Spleen (tissue), 11 donors: ENCODE results near the gene UTP11. TPM values are rescaled to one million over a fixed set of nuclear protein-coding genes. Genes with fewer than 3 reads are reported as not detected.

Experiments used
- DNase-seq: peaks from one replicate; pipeline ENCODE4 v3.0.0-alpha.2; 2020
- H3K27ac ChIP-seq, 8 donors: fragments of 200-600 bp; sonication (generic) in 7 of 8; 1 replicate in 4 of 8; 2 replicates in 4 of 8; pipeline versions ENCODE4 v1.5.0 to v1.8.0; 2016 to 2021; ENCODE audit warnings: inconsistent platforms in 4 of 8, mild to moderate bottlenecking in 4 of 8, moderate library complexity in 1 of 8
- H3K27me3 ChIP-seq, 7 donors: fragments of 200-600 bp; sonication (generic) in 6 of 7; replicated peaks in 1 of 7; 1 replicate in 4 of 7; 2 replicates in 3 of 7; pipeline versions ENCODE4 v1.5.0 to v1.8.0; 2016 to 2021; ENCODE audit warnings: inconsistent platforms in 3 of 7, mild to moderate bottlenecking in 1 of 7
- H3K36me3 ChIP-seq, 6 donors: fragments of 200-600 bp; sonication (generic) in 5 of 6; 1 replicate in 4 of 6; 2 replicates in 2 of 6; pipeline versions ENCODE4 v1.5.0 to v1.8.0; 2016 to 2021; ENCODE audit warnings: inconsistent platforms in 2 of 6
- H3K4me1 ChIP-seq, 6 donors: fragments of 200-600 bp; sonication (generic) in 5 of 6; 1 replicate in 3 of 6; 2 replicates in 3 of 6; pipeline versions ENCODE4 v1.5.0 to v1.8.0; 2016 to 2021; ENCODE audit warnings: inconsistent platforms in 3 of 6
- H3K4me3 ChIP-seq, 8 donors: fragments of 200-600 bp; sonication (generic) in 7 of 8; 1 replicate in 4 of 8; 2 replicates in 4 of 8; pipeline versions ENCODE4 v1.5.0 to v1.8.0; 2016 to 2021; ENCODE audit warnings: inconsistent platforms in 4 of 8, mild to moderate bottlenecking in 4 of 8, moderate library complexity in 2 of 8
- H3K9me3 ChIP-seq, 8 donors: fragments of 200-600 bp; sonication (generic) in 7 of 8; 1 replicate in 4 of 8; 2 replicates in 4 of 8; pipeline versions ENCODE4 v1.5.0 to v1.8.0; 2016 to 2021; ENCODE audit warnings: inconsistent platforms in 4 of 8
- CTCF ChIP-seq, 11 experiments: fragments of 200-600 bp in 7 of 11; fragments of 450-650 bp in 4 of 11; sonication (generic) in 4 of 11; IDR thresholded peaks in 8 of 11; conservative IDR thresholded peaks in 3 of 11; 1 replicate in 7 of 11; 2 replicates in 4 of 11; pipeline versions ENCODE4 v1.4.0 to v1.8.0; 2016 to 2021; ENCODE audit warnings: antibody characterized with exemption in 11 of 11, inconsistent platforms in 4 of 11, mild to moderate bottlenecking in 1 of 11
- POLR2A ChIP-seq, 3 donors: fragments of 450-650 bp; IDR thresholded peaks; one replicate each; pipeline ENCODE4 v1.5.1; 2017; ENCODE audit warnings: antibody characterized with exemption in 3 of 3, mild to moderate bottlenecking in 1 of 3
- POLR2AphosphoS5 ChIP-seq, 3 donors: sonication (generic); formaldehyde crosslinking; IDR thresholded peaks; one replicate each; pipeline ENCODE4 v1.5.1; 2017; ENCODE audit warnings: antibody characterized with exemption in 3 of 3
- WGBS, 5 donors: extraction: QIAGEN DNeasy Blood & Tissue Kit in 3 of 5; methylation state at CpG; one replicate each; pipeline versions ENCODE4 v1.1.5 to v1.1.7; 2013 to 2018; 5-methylcytosine and 5-hydroxymethylcytosine counted together
- intact Hi-C: fragments of 100-400 bp; cut with DNase I; formaldehyde crosslinking; loops from one replicate; pipeline ENCODE4 v1.15.0; 2023; ENCODE audit warnings: low total_unique reads
- polyA plus RNA-seq, 3 donors: library from polyadenylated mRNA; stranded (reverse); fragments of 200-250 nt; gene quantifications; one replicate each; pipeline ENCODE4 v1.2.1, GENCODE V29; 2013
- total RNA-seq, 7 donors: library from RNA; depleted of rRNA in 3 of 7; stranded (reverse); fragments of >200 nt in 3 of 7; fragmentation: NEBNext Ultra II Directional in 4 of 7; extraction: Animal tissue kit (Norgen Biotek cat#: 25700) in 4 of 7; gene quantifications; one replicate each; pipeline versions ENCODE4 v1.1.0 to v1.2.1, GENCODE V29; 2016 to 2021
- donor health status: healthy with polysubstance abuse.
- donor health status: DM: no; HTN: no; CAD: no; lungs with moderate emphysema.
- donor health status: DM: no; HTN: no; CAD: no.
- donor health status: Bipolar disorder and iron deficiency.
- donor health status: healthy.
- donor health status: DM: no; HTN: no; CAD: no.
- donor health status: DM: yes; HTN: yes; CAD: no.

UTP11 gene
- total and polyA plus RNA-seq, 10 donors, result 12.5 to 51.4 (median 20.8) TPM

GRCh38 chr1:38027201-38028104 is 14.9 kb downstream of the UTP11 start:
- H3K9me3 ChIP-seq, result no peaks in the 10 kb centered on the region
- no peak overlapping the region for H3K27ac ChIP-seq
- peaks cover 8 to 40% (median 34%) of the 10 kb centered on the region in 6 donors for H3K36me3 ChIP-seq
- intact Hi-C loops, result loop anchor here (10.0 kb wide), 1 partner anchor 787 kb away; no protein-coding TSS in a partner anchor
- 75 to 82% (median 80%) methylated on average over 14 to 19 of the region's 19 CpGs for WGBS, 5 donors
- no peak overlapping the region for H3K4me3 ChIP-seq
- peaks cover 0 to 12% (median 0%) of the 10 kb centered on the region in 7 donors for H3K27me3 ChIP-seq
- no peak for TF ChIP-seq POLR2A (IDR thresholded peaks at IDR 0.05)
- peak; percentile 7 to 46 (median 29) for TF ChIP-seq POLR2AphosphoS5 (IDR thresholded peaks at IDR 0.05)
- DNase-seq, result no peak
- H3K4me1 ChIP-seq, result peaks cover 18 to 59% (median 48%) of the 10 kb centered on the region in 6 donors

GRCh38 chr1:38028105-38028591 is 15.6 kb downstream of the UTP11 start:
- TF ChIP-seq POLR2AphosphoS5 (IDR thresholded peaks at IDR 0.05) (no peak), POLR2A (IDR thresholded peaks at IDR 0.05) (no peak), CTCF (IDR thresholded peaks at IDR 0.05 in 8 of 11, conservative IDR thresholded peaks at IDR 0.05 in 3 of 11) (no peak)
- peaks cover 0 to 12% (median 0%) of the 10 kb centered on the region in 7 donors for H3K27me3 ChIP-seq
- no peak overlapping the region for H3K4me3 ChIP-seq
- peaks cover 18 to 59% (median 48%) of the 10 kb centered on the region in 6 donors for H3K4me1 ChIP-seq
- intact Hi-C loops, result loop anchor here (10.0 kb wide), 1 partner anchor 787 kb away; no protein-coding TSS in a partner anchor
- no peaks in the 10 kb centered on the region for H3K9me3 ChIP-seq
- H3K36me3 ChIP-seq, result peaks cover 5 to 33% (median 27%) of the 10 kb centered on the region in 6 donors
- peak overlapping the region in 1 of 8 donors; percentile 16 for H3K27ac ChIP-seq
- no peak for DNase-seq
- WGBS, 5 donors, result 38 to 59% (median 53%) methylated on average over 3 of the region's 3 CpGs

GRCh38 chr1:38028671-38029070 is 16.1 kb downstream of the UTP11 start:
- Histone ChIP-seq H3K9me3 (no peaks in the 10 kb centered on the region), H3K4me1 (peaks cover 18 to 59% (median 48%) of the 10 kb centered on the region in 6 donors), H3K4me3 (no peak overlapping the region), H3K27me3 (peaks cover 0 to 12% (median 0%) of the 10 kb centered on the region in 7 donors), H3K27ac (peak overlapping the region in 1 of 8 donors; percentile 16), H3K36me3 (peaks cover 5 to 28% (median 22%) of the 10 kb centered on the region in 6 donors)
- intact Hi-C loops, result loop anchor here (10.0 kb wide), 1 partner anchor 786 kb away; no protein-coding TSS in a partner anchor
- DNase-seq, result no peak
- WGBS, 5 donors, result 81 to 92% (median 89%) methylated on average over 2 of the region's 2 CpGs
- TF ChIP-seq POLR2A (IDR thresholded peaks at IDR 0.05) (no peak), POLR2AphosphoS5 (IDR thresholded peaks at IDR 0.05) (no peak), CTCF (IDR thresholded peaks at IDR 0.05 in 8 of 11, conservative IDR thresholded peaks at IDR 0.05 in 3 of 11) (no peak)

- TF ChIP-seq POLR2AphosphoS5 (IDR thresholded peaks at IDR 0.05), result peak in 1 of 3 donors; percentile 12
- TF ChIP-seq CTCF (IDR thresholded peaks at IDR 0.05 in 8 of 11, conservative IDR thresholded peaks at IDR 0.05 in 3 of 11), result no peak
- H3K9me3 ChIP-seq, result no peaks in the 10 kb centered on the region
- intact Hi-C loops, result loop anchor here (10.0 kb wide), 1 partner anchor 786 kb away; no protein-coding TSS in a partner anchor
- H3K27me3 ChIP-seq, result peaks cover 0 to 16% (median 0%) of the 10 kb centered on the region in 7 donors
- H3K4me1 ChIP-seq, result peaks cover 18 to 59% (median 48%) of the 10 kb centered on the region in 6 donors
- DNase-seq, result no peak
- H3K4me3 ChIP-seq, result no peak overlapping the region
- peak overlapping the region in 1 of 8 donors; percentile 42 for H3K27ac ChIP-seq
- 66 to 75% (median 67%) methylated on average over 22 to 23 of the region's 23 CpGs for WGBS, 5 donors
- H3K36me3 ChIP-seq, result peaks cover 5 to 22% (median 17%) of the 10 kb centered on the region in 6 donors
Observed at GRCh38 chr1:38029081-38029681, 16.6 kb downstream of the UTP11 start.
